Activated T-cell treated with anti-CD3 and anti-CD28 coated beads, Interleukin-2, amount 50 U/mL, for 72 hours (primary cell): ENCODE data around the gene RPL22L1. TPM values are rescaled to one million over a fixed set of nuclear protein-coding genes. Genes with fewer than 3 reads are reported as not detected.

Source experiments
- ATAC-seq, 2 donors: fragments of 150-1000 bp; cut with Tn5 transposase; replicated peaks in 1 of 2; 2 replicates each; pipeline ENCODE4 v1.10.0; 2021; ENCODE audit warnings: moderate library complexity in 2 of 2, mild to moderate bottlenecking in 1 of 2
- DNase-seq, 2 donors: peaks; one replicate each; pipeline ENCODE4 v3.0.0; 2021 to 2022; ENCODE audit warnings: mixed read lengths in 1 of 2
- H3K27ac Mint-ChIP-seq: one replicate; pipeline ENCODE4 v1.8.0; 2022; ENCODE audit warnings: mild to moderate bottlenecking, moderate library complexity, mixed read lengths
- H3K27me3 Mint-ChIP-seq: one replicate; pipeline ENCODE4 v1.8.0; 2022; ENCODE audit warnings: low read depth, mixed read lengths
- H3K36me3 Mint-ChIP-seq, 2 donors: one replicate each; pipeline ENCODE4 v1.8.0; 2022; ENCODE audit warnings: mixed read lengths in 2 of 2, mild to moderate bottlenecking in 1 of 2; ENCODE audit not compliant: insufficient read depth in 2 of 2
- H3K4me1 Mint-ChIP-seq: one replicate; pipeline ENCODE4 v1.8.0; 2022; ENCODE audit warnings: low read depth, mixed read lengths
- H3K4me3 Mint-ChIP-seq, 2 donors: one replicate each; pipeline ENCODE4 v1.8.0; 2022; ENCODE audit warnings: mild to moderate bottlenecking in 2 of 2, mixed read lengths in 2 of 2, moderate library complexity in 2 of 2
- H3K9me3 Mint-ChIP-seq, 2 donors: one replicate each; pipeline ENCODE4 v1.8.0; 2022; ENCODE audit warnings: mixed read lengths in 2 of 2
- total RNA-seq, 2 donors: library from RNA; stranded (reverse); gene quantifications; one replicate each; pipeline ENCODE4 v1.2.3, GENCODE V29; 2022

RPL22L1 gene
- 100 to 1,000 TPM; 218 to 246 TPM for total RNA-seq

DNA sequence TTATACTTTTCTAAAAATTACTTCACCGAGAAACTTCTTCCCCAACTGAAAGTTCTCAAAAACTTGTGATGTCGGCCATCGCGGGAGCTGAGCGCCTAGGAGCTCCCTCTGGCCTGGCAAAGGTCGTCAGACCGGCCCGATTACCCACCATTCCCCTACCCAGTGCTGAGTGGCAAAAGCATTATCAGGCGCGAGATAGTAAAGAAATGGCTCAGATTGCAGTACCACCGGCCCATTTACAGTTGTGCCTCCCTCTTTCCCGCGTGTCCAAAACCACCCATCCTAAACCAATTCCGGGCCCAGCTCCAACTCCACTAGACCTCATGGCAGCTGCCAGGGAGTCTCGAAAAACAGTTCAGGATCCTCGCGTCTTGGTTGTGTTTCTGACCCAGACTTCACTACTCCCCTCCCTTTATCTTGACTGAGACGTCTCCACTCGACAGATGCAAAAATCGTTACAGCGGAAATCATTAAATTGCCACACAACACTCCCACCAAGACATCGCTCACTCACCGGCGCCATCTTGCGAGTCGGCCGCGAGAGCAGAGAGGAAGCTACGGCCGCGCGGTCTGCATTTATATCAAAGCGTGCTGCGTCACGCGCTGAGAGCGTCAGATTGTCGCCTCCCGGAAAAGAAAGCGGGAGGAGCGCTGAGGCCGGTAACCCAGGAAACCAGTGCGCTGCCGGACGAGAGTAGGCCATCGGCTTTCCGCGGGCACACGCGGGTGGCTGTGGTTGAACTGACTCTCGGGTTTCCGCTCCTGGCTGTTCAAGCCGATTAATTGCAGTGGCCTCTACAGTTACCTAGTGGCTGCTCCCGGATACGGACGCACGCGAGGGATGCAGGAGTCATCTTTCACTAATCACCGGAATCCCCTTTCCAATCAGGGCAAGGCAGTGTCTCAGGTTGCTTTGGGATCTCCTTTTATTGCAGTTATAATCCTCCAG lies at the start of gene RPL22L1:
RPL22L1 (minus strand) TSS at position 551 of the 949 bp plus-strand sequence; CDS start at position 523, 28 bp downstream.
- ATAC-seq (peak; percentile 98 to 99), DNase-seq (peak; percentile 92 to 95)
- H3K9me3 Mint-ChIP-seq = no peaks in the 10 kb centered on the region
- H3K4me3 Mint-ChIP-seq = peak within 1 kb of the TSS; percentile 93
- no peaks in the 10 kb centered on the region for H3K27me3 Mint-ChIP-seq
- peak within 1 kb of the TSS; percentile 95 for H3K27ac Mint-ChIP-seq
- H3K36me3 Mint-ChIP-seq = peaks cover 12 to 20% of the 10 kb centered on the region in 2 donors
- H3K4me1 Mint-ChIP-seq = peaks cover 23% of the 10 kb centered on the region

DNA sequence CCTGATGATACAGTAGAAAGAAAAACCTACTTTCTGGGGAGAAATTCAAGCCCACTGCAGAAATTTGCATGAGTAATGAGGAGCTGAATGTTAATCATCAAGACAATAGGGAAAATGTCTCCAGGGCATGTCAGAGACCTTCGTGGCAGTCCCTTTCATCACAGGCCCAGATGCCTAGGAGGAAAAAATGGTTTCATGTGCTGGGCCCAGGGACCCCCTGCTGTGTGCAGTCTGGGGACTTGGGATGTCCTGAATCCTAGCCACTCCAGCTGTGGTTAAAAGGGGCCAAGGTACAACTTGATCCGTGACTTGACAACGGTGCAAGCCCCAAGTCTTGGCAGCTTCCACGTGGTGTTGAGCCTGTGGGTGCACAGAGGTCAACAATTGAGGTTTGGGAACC lies 48.7 kb upstream of the RPL22L1 start:
- ATAC-seq (no peak), DNase-seq (no peak)
- H3K36me3 Mint-ChIP-seq = peaks cover 7 to 13% of the 10 kb centered on the region in 2 donors
- H3K4me3 Mint-ChIP-seq = no peak overlapping the region
- peaks cover 14% of the 10 kb centered on the region for H3K27me3 Mint-ChIP-seq
- H3K9me3 Mint-ChIP-seq = peaks cover 16 to 20% of the 10 kb centered on the region in 2 donors
- no peaks in the 10 kb centered on the region for H3K4me1 Mint-ChIP-seq
- H3K27ac Mint-ChIP-seq = no peak overlapping the region

DNA sequence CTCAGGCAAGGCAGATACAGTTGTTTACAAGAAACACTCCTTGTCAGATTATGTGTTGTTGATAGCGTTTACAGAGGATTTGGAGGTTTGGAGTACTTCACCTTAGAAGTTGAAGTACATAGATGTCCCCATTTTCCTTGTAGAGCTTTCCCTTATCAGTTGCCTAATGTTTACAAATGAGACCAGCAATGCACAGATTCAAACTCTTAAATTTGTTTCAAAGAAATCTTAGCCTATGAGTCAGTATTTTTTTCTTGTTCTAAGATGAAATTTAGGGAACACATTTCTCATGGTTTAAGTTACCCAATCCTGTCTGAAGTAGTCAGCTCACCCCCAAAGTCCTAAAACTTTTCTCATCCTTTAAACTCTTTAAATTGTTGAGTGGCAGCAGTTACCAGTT lies 44.7 kb upstream of the RPL22L1 start:
- Mint-ChIP-seq H3K4me3 (no peak overlapping the region), H3K27me3 (peaks cover 9% of the 10 kb centered on the region), H3K9me3 (peaks cover 8 to 14% of the 10 kb centered on the region in 2 donors), H3K27ac (no peak overlapping the region), H3K36me3 (peaks cover 6 to 11% of the 10 kb centered on the region in 2 donors), H3K4me1 (no peaks in the 10 kb centered on the region)
- DNase-seq (no peak), ATAC-seq (no peak)

DNA sequence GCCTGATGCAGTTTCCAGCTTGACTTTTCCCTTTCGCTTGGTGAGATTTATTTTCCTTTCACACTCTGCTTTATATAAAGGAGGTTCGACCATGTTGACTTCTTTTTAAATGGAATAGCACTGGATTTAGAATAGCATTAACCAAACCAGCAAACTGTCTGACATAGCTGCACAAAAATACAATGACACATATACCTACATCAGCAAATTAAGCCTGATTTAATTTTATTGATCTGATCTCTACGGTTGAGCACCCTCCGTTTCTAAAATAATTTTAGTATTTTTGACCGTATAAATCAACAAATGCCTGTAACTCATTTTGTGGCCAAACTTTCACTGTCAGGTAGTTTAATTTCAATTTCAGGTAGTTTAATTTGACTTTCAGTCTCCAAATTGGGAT lies 44.2 kb upstream of the RPL22L1 start:
- no peak overlapping the region for H3K27ac Mint-ChIP-seq
- H3K4me1 Mint-ChIP-seq = no peaks in the 10 kb centered on the region
- DNase-seq (no peak), ATAC-seq (no peak)
- H3K36me3 Mint-ChIP-seq = peaks cover 10 to 11% of the 10 kb centered on the region in 2 donors
- H3K4me3 Mint-ChIP-seq = no peak overlapping the region
- peaks cover 9% of the 10 kb centered on the region for H3K27me3 Mint-ChIP-seq
- peaks cover 12 to 14% of the 10 kb centered on the region in 2 donors for H3K9me3 Mint-ChIP-seq

DNA sequence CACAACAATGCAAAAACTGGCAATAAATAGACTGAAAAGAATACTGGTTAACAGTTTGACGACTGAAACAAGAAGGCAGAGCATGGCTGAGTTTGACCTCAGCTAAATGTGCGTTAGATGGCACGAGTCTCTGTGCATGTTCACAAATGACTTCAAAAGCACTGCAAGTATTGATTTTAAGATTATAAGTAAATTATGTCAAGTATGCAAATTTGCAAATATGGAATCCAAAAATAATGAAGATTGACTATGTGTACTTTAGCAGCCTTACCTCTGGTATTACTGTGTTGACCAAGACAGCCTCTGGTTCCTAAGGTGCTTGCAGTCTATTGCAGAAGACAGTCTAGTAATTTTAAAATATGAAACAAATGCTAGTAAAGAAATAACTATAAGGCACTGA lies 41.1 kb upstream of the RPL22L1 start:
- no peak overlapping the region for H3K27ac Mint-ChIP-seq
- peaks cover 0 to 6% of the 10 kb centered on the region in 2 donors for H3K36me3 Mint-ChIP-seq
- no peak overlapping the region for H3K4me3 Mint-ChIP-seq
- ATAC-seq (no peak), DNase-seq (no peak)
- H3K27me3 Mint-ChIP-seq = peaks cover 9% of the 10 kb centered on the region
- H3K4me1 Mint-ChIP-seq = peaks cover 10% of the 10 kb centered on the region
- H3K9me3 Mint-ChIP-seq = peaks cover 4 to 6% of the 10 kb centered on the region in 2 donors

DNA sequence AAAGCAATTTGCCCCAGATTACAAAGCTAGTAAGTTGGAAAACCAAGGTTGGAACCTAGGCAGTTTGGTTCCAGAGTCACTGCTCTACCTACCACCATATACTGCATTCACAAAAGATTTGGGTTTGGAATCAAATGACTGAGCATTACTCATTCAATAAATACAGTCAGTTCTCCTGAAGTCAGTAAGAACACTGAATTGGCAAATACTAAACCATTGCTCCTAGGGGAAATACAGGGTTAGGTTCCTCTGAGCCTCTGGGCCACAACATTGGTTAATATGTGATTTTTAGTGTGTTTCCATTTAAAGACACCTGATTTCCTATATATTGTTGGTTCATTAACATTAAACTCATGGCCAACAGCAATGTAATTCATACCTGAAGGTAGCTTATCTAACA lies 40.5 kb upstream of the RPL22L1 start:
- H3K9me3 Mint-ChIP-seq = peaks cover 4 to 6% of the 10 kb centered on the region in 2 donors
- ATAC-seq = no peak
- H3K27ac Mint-ChIP-seq = no peak overlapping the region
- peaks cover 15% of the 10 kb centered on the region for H3K4me1 Mint-ChIP-seq
- no peak overlapping the region for H3K4me3 Mint-ChIP-seq
- H3K36me3 Mint-ChIP-seq = peaks cover 3 to 6% of the 10 kb centered on the region in 2 donors
- peaks cover 9% of the 10 kb centered on the region for H3K27me3 Mint-ChIP-seq
- DNase-seq = no peak

DNA sequence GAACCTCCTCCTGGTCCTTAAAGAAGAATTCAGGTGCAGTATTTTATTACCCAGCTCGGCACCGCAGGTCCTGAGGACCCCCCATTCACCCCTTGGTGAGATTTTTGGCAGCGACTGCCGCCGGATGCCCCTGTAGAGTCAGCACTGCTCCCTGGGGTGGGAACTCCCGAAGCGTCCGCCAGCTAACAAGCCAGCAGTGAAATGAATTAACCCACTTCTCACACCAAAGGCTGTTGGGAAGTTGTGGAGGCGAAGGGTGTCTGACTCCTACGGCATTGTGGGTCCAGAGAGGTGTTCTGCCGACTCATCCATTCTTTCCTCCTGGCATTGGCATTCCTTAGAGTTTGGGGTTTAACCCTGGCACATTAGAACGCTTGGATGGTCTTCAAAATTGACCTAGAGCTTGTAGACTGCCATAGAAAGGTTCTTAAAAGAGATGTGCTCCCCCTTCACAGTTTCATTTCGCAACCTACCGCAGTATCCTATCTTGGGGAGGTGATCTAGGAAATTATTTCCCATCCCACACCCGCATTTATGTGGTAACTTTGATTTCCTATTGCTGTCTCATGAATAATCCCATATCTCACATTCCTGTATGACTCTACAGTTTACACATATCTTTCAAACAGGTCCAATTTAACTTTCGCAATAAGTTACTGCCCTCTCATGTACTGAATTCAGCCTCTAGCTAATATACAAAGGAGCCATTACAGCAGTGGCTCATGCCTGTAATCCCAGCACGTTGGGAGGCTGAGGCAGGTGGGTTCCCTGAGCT lies 39.3 kb upstream of the RPL22L1 start:
- DNase-seq (no peak), ATAC-seq (no peak)
- peak overlapping the region; percentile 9 for H3K27ac Mint-ChIP-seq
- no peaks in the 10 kb centered on the region for H3K27me3 Mint-ChIP-seq
- H3K36me3 Mint-ChIP-seq = peaks cover 4 to 6% of the 10 kb centered on the region in 2 donors
- peak overlapping the region; percentile 93 to 99 for H3K4me3 Mint-ChIP-seq
- H3K9me3 Mint-ChIP-seq = peaks cover 4 to 6% of the 10 kb centered on the region in 2 donors
- H3K4me1 Mint-ChIP-seq = peaks cover 17% of the 10 kb centered on the region

DNA sequence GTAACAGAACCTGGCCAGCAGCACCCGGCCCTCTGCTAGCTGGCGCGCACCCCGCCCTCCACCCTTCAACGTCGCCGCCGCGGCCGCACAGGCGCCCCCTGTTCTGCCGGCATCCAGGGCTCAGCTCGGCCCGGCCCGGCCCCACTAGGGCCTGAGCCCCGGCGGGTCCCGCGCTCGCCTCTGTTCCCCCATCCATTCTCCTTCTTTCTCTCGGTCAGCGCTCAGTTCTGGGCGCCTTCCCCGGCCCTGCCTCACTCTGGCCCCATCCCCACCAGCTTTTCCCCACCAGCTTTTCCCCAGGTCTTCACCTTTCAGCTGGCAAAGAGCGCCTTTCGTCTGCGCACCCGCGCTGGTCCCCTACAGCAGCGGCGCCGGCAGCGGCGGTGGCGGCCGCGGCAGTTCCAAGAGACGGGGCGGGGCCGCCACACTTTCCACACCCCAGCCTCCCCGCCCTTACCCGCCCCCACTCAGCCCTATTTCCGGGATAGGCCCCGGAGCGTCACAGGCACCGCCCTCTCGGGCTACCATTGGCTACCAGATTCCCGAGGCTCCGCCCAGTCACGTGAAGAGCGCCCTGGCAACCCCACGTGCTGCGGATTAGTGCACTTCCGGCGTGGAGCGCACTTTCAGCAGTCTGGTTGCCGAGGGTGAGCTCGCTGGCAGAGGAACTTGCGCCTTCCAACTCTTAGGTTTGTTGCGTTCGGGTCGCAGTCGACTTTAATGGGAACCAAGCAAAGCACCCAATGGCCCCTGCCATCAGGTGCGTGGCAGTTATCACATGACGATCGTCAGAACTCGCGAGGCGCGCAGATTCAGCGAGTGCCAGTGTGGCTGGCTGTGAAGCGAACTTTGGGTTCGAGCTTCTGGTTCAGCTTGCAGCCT lies 38.5 kb upstream of the RPL22L1 start, which contains the start of gene EIF5A2:
EIF5A2 (minus strand) TSS at position 403 of the 882 bp plus-strand sequence. CDS start 831 bp downstream, outside the sequence.
- ATAC-seq (peak; percentile 94 to 95), DNase-seq (peak; percentile 94 to 95)
- Mint-ChIP-seq H3K27me3 (no peaks in the 10 kb centered on the region), H3K4me3 (peak within 1 kb of the TSS; percentile 93 to 99), H3K27ac (peak within 1 kb of the TSS; percentile 96), H3K36me3 (peaks cover 4 to 6% of the 10 kb centered on the region in 2 donors), H3K9me3 (peaks cover 4 to 6% of the 10 kb centered on the region in 2 donors), H3K4me1 (peaks cover 17% of the 10 kb centered on the region)

DNA sequence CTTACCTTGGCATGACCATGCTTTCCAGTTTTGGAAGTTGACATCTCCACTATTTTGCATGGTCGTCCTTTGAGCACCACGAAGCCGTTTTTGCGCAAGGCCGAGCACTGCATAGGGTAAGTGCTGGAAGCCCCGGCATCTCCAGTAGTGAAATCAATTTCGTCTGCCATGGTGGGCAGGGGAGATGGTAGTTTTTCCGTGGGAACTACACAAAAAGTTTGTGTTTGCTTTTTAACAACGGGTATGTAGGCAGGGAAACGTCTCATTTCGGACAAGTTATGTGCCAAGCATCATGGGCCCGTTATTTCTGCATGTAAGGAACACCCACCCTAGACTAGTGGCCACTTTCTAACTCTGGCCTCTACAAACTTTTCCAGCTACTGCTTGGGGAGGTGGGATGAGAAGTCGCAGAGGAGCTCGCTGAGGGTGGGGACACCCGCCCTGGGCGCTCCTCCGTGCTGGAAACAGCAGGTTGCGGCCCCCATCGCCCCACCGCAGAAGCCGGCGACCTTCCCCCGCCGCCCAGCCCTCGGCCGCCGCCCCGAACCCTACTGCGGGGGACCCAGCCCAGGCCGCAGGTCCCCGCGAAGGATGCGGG lies 37.7 kb upstream of the RPL22L1 start:
- peaks cover 17% of the 10 kb centered on the region for H3K4me1 Mint-ChIP-seq
- no peaks in the 10 kb centered on the region for H3K27me3 Mint-ChIP-seq
- H3K9me3 Mint-ChIP-seq = peaks cover 4 to 6% of the 10 kb centered on the region in 2 donors
- ATAC-seq = no peak
- peak overlapping the region; percentile 93 to 99 for H3K4me3 Mint-ChIP-seq
- H3K27ac Mint-ChIP-seq = peak overlapping the region; percentile 19
- peaks cover 4 to 6% of the 10 kb centered on the region in 2 donors for H3K36me3 Mint-ChIP-seq
- DNase-seq = peak in 1 of 2 donors; percentile 51

DNA sequence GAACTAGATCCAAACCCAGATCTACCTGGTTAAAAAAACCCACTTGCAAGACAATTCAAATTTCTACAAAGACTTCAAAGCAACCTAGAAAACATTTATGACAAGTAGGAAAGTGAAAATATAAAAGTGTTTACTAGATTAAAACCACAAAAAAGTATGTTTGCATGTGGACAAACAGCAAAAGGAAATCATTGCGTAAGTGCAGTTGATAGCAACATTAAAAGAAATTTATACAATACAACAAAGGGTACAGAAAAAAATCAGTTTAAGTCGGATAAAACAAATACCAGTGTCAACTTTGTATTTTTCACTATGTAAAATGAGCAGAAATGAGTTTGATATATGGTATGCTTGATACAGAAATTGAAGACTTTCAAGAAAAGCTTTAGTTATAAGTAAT lies 35.9 kb upstream of the RPL22L1 start:
- no peak for ATAC-seq
- Mint-ChIP-seq H3K36me3 (peaks cover 4 to 8% of the 10 kb centered on the region in 2 donors), H3K4me1 (peaks cover 21% of the 10 kb centered on the region), H3K27me3 (no peaks in the 10 kb centered on the region), H3K4me3 (peak overlapping the region in 1 of 2 donors; percentile 52), H3K9me3 (peaks cover 1 to 6% of the 10 kb centered on the region in 2 donors), H3K27ac (no peak overlapping the region)
- DNase-seq = no peak

DNA sequence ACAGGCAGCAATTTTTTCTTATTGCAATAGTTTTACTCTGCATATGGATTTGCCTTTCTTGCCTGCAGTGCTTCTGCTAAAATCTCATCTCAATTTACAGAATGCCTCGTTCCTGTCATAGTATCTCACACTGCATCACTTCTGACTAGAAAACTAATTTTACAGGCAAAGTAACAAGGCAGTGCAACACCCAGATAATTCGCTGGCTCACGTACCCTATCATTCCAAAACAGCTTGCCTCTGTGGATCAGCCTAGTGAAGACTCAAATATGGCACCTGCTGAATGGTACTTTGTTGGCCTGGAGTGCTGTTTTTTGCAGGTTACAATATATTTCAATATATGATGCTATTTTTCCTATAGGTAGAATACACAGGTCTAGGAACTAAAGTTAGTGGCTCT lies 33.1 kb upstream of the RPL22L1 start:
- Mint-ChIP-seq H3K4me1 (peaks cover 24% of the 10 kb centered on the region), H3K36me3 (peaks cover 2 to 6% of the 10 kb centered on the region in 2 donors), H3K4me3 (no peak overlapping the region), H3K27me3 (no peaks in the 10 kb centered on the region), H3K27ac (no peak overlapping the region), H3K9me3 (no peaks in the 10 kb centered on the region)
- DNase-seq (no peak), ATAC-seq (no peak)

DNA sequence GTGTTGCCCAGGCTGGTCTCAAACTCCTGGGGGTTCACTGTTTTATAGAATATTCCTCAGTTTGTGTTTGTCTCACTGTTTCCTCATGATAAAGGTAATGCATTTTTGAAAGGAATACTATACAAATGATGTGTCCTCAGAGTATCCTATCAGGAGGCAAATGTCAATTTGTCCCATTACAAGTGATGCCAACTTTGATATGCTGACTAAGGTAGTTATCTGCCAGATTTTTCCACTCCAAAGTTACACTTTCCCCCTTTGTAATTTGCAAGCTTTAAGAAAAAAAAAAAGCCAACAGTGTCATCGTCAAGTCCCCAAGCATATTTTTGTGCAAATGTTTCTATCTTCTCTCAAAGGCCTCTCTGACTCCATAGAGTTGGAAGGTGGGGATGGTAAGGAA lies 29.5 kb upstream of the RPL22L1 start:
- Mint-ChIP-seq H3K36me3 (peaks cover 2 to 8% of the 10 kb centered on the region in 2 donors), H3K4me3 (no peak overlapping the region), H3K9me3 (peaks cover 0 to 2% of the 10 kb centered on the region in 2 donors), H3K27ac (no peak overlapping the region), H3K27me3 (no peaks in the 10 kb centered on the region), H3K4me1 (peaks cover 7% of the 10 kb centered on the region)
- ATAC-seq = no peak
- no peak for DNase-seq
